ENCODE data around the gene IFI44L.

IFI44L gene

DNA sequence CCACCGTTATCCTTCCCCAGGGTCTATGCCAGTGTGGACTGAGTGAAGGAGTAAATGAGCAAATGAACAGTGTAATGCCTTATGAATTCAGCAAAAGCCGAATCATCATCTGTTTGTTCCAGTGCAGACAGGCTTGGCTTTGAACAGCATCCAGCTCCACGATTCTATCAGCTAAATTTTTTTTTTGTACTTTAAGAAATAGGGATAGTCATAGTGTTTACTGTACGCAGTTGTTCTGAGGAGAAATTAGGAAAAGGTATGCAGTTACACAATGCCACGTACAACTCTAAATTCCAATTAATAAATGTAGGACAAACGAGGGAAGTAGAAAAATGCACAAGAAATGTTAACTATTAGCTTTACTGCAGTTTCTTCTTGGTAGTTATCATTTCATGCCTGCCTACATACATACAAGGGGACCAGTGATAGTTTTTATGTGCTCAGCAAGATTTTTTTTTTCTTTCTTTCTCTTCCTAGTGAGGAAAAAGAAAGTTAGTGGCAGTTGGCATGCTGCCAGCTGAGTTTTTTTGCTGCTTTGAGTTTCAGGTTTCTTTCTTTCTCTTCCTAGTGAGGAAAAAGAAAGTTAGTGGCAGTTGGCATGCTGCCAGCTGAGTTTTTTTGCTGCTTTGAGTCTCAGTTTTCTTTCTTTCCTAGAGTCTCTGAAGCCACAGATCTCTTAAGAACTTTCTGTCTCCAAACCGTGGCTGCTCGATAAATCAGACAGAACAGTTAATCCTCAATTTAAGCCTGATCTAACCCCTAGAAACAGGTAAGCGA lies at the start of gene IFI44L:
IFI44L (plus strand) TSS at position 646 of the 777 bp plus-strand sequence. CDS start 7,468 bp downstream, outside the sequence.
- no peak for DNase-seq

DNA sequence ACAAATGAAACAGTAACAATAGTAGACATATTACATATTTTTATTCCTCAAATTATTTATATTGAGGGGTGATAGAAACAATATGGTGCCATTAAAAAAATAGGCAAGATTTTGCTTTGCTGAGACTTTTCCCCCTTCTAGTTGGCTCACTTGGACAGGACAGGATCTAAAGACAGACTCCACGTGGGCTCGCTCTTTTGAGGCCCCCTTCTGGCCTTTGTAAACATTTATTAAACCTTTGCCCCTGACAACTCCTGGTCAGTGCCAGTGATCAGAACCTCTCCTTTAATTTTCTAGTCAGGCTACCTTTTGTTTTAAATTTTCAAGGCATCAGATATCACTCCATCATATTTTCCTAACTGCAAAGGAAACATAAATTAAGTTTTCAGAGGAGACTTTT lies 49.7 kb upstream of the IFI44L start:
- DNase-seq = no peak

DNA sequence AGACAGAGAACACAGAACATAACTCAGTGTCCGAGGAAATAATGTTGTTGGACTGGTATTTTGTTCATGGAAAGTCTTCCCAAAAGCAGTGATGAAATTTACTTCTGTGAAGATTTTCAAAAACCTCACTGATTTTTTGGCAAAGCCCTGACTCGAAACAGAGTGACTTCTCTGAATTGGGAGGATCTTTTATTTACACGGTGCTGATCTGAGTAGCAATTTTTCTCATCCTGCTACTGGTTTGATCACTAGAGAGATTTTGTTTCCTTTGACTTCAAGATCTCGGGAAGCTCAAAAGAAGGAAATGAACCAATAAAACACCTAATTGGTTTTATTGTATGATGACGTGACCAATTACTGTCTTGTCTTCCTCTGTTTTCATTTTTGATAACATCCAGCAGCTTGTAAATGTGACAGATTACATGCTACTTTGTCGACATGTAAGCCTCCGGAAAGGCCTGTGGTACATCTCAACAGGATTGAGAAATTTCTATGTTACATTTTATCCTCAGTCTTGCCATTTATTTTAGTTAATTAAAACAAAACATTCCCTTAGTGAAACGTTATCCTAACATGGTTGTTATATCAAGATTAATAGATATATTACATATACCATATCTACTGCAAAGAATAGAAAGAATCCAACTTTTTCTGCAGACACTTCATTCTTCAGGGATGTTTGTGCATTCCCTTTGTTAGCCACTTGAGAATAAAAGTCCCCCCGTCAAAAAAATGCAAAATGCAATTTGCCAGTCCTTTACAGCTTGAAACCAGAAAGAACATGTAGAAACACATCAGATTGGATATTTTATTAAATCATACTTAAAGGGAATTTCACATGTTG lies 42.8 kb upstream of the IFI44L start:
- no peak for DNase-seq

DNA sequence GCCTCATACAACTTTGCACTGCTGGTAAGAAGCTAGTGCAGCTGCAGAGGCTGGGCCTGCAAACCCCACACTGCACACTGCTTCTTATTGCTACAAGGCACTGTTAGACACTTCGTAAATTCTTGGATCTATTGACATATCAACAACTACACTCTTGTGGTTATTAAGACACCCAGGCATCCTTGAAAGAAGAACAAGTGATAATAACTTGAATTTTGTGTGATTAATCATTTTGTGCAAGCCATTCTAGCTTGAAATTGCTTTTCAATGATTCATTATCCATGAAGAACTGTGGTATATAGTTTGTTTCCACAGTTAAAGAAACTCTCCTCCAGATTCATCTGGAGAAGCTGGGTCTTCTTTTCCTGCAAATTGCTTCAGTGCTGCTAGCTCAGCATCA lies 33.7 kb upstream of the IFI44L start:
- no peak for DNase-seq

DNA sequence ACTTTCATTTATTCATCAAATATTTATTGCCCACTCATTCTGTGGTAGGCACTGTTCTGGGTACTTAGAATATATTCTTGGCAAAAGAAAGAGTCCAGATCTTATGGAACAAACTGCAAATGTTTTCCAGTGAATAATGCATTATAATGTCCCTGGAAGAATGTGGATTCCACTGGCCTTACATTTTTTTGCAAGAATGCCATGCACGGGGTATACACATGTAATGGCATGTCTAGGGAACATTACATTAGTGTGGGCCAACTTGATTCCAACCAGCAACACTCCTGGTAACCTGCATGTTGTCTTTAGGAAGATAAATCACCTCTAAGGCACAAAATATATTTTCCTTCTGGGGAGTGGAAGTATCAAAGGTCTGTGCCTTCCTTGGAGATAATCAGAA lies 33.0 kb upstream of the IFI44L start:
- no peak for DNase-seq

DNA sequence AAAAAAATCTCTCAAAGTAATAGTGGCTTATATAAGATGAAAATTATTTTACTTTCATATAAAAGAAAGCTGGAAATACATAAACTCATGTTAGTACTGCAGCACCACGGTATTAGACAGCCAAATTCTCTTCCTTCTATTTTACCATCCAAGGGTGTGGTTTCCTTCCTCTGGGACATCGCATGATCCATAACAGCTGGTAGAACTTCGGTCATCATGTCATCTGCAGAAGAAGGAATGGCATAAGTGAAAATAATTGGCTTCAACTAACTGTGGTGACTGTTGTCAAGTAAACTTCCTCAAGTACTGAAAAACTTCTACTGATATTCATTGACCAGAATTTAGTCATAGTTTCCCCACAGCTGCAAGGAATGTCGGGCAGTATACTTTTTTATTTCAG lies 28.3 kb upstream of the IFI44L start:
- DNase-seq = no peak

DNA sequence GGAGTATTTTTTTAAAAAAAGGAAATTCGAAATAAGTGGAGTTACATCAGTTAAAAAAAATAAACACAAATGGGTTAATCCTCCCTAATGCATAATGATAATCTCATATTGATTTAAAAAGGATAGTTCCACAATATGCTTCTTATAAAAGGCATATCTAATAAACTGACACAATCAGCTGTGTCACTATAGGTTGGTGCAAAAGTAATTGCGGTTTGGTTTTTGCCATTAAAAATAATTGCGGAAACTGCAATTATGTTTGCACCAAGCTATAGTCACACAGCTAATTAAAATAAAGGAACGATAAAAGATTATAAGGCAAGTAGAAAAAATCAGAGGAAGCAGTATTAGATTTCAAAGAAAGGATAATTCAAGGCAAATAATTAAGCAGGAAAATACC lies 21.0 kb upstream of the IFI44L start:
- no peak for DNase-seq

DNA sequence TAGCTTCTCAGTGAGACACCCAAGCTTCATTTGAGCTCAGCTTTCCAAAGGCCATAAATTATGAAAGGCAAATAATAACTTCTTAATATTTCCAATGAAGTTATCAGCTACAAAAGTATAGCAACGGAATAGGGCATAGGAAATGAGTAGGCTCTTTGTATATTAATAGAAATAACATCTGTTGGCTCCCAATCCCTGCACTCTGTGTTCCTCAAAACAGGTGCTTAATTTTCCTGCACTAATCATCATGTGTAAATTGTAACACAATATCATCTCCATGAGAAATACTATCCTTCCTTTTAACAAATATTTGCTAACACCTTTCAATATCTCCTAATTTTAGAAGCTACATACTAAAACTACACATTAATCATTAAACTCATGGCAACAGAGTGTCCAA lies 19.2 kb upstream of the IFI44L start:
- no peak for DNase-seq

DNA sequence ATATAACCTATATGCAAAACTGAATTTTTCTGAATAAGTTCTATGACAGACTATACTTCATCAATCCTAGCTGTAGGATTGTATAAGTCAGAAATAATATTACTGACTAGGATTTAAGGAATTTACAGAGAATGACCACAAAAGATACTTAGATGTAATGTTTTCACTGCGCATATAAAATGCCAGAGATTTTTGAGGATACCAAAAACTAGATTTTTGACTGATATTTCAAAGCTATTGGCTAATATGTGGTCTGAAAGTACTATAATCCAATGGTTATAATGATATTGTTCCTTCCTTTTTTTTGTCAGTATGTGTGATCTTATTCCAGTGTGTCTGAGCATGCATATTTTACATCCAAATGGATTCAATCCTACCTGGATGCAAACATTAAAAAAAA lies 17.0 kb upstream of the IFI44L start:
- DNase-seq = no peak

DNA sequence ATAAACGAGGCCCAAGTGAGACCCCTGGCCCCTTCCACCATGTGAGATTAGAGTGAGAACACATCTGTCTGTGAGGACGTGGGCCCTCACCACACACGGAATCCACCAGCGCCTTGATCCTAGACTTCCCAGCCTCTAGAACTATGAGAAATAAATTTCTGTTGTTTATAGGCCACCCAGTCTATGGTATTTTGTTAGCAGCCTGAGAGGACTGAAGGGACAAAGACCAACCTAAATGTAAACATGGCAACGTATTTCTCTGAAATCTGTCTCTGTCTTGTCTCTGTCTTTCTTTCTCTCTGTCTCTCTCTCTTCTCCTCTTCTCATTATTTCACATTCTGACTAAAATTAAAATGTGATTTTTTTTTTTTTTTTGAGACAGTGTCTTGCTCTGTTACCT lies 15.6 kb upstream of the IFI44L start:
- DNase-seq = no peak

DNA sequence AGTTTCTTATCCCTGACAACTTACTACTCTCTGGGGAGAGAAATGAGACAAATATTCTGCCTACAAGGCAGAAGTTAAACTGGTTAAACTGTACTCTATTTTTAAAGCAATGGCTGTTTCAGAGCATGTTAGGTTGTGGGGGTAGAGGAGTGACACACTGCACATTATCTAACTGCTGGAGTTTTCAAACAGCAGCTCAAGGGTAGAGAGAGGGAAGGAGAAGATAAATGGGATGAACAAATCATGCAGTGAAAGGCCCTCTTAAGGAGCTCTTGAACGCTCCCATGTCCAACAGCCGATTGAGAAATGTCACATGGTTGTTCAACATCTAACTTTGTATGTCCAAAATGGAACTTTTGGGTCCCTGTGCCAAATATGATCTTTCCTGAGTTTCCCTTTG lies 14.0 kb upstream of the IFI44L start:
- DNase-seq = no peak

DNA sequence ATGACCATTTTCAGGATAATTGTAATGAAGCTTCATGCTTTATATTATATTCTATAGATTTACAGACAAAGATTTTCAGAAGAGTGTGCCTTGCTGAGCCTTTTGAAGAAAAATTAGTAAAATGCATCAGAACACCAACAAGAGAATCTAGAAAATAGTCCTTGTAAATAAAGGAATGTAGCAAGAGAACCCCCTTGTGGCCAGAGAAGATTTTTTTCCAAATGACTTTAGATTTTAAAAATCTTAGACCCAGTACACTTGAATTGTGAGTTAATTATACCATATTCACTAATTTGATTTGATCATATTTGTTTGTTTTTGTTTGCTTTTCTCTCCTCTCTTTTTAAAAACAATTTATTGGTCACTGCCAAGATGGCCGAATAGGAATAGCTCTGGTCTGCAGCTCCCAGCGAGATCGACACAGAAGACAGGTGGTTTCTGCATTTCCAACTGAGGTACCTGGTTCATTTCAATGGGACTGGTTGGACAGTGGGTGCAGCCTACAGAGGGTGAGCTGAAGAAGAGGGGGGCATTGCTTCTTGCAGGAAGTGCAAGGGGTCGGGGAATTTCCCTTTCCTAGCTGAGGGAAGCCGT lies 12.8 kb upstream of the IFI44L start:
- DNase-seq = peak in 1 of 2 experiments; percentile 0

DNA sequence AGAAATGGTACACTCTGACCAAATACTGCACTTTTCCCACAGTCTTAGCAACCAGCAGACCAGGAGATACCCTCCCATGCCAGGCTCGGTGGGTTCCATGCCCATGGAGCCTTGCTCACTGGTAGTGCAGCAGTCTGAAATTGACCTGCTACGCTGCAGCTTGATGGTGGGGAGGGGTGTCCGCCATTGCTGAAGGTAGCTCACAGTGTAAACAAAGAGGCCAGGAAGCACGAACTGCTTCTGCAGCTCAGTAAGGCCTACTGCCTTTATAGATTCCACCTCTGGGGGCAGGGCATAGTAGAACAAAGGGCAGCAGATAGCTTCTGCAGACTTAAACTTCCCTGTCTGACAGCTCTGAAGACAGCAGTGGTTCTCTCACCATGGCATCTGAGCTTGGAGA lies 12.3 kb upstream of the IFI44L start:
- DNase-seq = peak in 1 of 2 experiments; percentile 5

DNA sequence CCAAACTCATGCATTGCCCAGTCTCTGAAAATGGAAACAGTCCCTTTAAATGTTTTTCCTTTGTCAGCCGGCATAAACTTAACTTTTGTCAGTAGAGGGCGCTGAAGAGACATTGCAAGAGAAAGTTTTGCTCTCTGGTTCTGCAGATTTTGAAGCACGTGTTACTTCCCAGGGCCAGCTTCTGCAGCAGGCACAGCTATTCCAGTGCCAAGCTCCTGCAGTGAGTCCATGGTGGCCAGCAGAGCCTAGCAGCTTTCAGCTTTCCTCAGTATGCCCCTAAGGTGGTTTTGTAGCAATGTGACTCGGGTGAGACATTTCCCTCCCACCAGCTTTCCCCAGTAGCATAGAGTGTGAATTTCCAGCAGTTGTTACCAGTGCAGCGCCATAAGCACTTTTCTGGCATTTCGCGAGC lies 2.6 kb upstream of the IFI44L start:
- peak; percentile 58 to 83 for DNase-seq

DNA sequence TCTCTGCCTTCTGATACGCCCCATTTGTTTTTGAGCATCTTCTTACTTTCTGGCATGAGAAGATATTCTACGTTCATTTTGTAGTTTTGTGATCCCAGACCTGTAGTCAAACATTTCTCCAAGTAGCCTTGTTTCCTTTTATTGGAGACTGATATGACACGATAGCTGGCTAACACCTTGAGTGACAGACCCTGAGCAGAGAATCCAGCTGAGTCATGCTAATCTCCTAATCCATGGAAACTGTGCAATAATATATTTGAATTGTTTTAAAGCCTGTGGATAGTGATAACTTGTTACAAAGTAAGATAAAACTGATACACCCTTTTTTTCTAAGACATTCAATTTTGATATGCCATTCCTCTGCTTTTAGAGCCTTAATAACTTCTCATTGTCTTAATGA lies 1.2 kb upstream of the IFI44L start:
- no peak for DNase-seq

DNA sequence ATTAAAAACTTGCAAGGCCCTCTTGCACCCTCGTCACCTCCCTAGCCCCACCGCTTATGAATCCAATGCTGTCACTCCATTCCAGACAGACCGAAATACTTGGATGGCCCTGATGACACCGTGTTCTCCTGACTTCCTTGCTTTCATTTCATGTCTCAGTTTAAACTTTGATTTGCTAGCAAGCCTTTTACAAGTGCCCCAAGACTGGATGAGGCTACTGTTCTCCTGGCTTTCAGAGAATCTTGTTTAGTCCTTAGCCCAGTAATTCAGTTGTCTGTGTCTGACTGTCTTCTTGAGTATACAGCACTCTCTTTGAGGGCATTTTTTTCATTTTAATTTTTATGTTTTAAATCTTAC lies 824 bp upstream of the IFI44L start:
- DNase-seq = no peak

DNA sequence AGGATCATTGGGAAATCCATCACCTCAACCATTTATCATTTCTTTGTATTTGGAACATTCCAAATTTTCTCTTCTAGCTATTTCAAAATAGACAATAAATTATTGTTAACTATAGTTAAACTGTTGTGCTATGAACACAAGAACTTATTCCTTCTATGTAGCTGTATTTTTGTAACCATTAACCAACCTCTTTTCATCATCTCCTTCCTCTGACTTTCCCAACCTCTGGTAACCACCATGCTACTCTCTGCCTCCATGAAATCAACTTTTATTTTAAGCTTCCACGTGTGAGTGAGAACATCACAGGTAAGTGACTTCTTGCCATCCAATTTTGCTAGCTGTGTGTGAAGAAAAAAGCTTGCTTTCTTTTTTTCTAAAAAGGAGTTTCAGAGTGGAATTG lies 418 bp downstream of the IFI44L start:
- no peak for DNase-seq

DNA sequence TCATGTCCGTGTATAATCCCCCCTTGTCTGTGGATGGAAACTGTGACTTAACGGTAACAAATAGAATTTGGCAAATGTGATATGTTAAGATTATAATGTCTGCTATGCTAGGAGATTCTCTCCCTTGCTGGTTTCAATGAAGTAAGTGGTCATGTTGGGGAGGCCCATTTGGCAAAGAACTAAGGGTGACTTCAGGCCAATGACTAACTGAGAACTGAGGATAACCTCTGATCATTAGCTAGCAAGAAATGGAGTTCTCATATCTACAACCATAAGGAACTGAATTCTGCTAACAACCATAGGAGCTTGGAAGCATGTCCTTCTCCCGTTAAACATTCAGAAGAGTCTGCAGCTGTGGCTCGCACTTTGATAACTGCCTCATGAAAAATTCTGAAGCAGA lies 2.3 kb downstream of the IFI44L start:
- DNase-seq = no peak

DNA sequence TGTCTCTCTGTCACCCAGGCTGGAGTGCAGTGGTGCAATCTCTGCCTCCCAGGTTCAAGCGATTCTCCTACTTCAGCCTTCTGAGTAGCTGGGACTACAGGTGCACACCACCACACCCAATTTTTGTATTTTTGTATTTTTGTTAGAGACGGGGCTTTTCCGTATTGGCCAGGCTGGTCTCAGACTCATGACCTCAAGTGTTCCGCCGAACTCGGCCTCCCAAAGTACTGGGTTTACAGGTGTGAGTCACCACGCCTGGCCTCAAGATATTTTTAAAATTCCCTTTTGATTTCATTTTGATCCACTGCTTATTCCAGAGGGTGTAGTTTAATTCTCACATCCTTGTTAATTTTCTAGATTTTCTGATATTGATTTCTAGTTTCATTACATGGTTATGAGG lies 3.8 kb downstream of the IFI44L start:
- DNase-seq = no peak

DNA sequence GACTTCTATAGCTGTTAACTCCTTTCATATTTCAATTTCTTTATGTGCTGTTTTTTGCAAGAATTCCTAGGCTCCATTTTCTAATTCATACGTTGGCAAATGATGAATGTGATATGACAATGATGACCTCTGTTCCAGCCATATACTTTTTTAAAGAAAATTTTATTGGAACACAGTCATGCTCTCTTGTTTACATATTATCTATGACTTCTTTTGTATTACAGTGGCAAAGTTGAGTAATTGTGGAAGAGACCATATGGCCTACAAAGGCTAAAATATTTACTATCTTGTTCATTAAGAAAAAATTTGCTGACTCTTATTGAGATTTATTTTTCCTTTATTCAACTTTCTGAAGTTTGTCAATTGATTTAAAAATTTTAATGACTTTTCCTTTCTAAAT lies 7.1 kb downstream of the IFI44L start:
- DNase-seq = no peak

DNA sequence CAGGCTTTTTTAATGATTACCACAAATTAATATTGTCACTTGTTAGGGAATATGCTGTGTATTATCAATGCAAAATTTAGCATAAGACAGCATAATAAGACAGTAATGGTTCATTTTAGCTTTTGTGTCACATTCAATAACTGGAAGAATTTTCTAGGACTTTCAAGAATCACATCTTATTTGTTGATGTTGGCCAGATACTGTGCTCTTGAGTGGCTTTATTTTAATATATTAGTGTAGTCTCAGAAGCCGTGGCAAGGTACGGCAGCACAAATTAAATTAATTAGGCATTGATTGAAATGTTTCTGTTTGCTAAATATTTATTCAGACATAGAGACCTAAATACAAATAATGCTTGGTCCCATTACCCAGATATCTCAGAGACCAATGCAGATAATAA lies 10.4 kb downstream of the IFI44L start:
- DNase-seq = no peak

DNA sequence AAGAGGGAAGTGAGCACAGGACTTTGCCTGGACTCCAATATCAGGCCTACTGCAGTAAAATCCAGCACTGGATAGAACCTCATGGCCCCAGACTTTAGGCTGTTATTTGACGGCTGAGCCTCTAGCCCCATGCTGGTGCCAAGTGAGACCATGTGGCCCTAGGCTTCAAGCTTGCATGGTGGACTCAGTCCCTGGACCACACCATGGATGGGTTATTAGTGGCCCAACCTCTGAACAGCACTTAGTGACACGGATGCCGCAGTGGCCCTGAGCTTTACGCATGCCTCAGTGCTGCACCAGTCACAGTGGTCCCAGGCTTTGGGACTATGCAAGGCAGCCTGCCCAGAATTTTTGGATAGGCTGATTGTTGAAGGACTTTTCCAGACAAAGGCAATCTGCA lies 13.0 kb downstream of the IFI44L start:
- DNase-seq = no peak

DNA sequence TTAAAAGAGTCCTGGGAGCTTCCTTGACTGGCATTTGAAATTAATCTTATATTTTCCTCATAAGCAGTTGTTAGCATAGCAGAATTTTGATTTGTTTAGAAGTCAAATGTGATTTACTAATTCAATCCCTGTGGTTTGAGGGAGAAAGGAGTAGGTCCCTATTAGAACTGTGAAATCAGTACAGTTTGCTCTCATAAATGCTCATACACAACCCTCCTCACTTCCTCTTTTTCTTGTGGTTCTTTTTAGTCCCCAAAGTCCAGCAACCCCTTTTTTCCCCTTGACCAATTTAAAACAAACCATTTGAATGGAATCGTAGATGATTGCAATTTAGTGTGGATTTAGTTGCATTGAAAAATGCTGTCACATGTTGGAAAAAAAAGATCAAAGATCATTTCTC lies 20.2 kb downstream of the IFI44L start:
- DNase-seq = no peak

DNA sequence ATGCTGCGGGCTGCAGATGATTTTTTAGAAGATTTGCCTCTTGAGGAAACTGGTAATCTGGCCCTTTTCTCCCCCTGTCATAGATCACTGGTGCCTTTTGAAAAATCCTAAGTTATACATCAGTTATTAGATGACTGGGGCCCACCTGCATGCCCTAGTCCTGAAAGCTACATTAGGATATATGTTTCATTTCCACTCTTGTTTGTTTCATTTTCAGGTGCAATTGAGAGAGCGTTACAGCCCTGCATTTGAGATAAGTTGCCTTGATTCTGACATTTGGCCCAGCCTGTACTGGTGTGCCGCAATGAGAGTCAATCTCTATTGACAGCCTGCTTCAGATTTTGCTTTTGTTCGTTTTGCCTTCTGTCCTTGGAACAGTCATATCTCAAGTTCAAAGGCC lies 21.3 kb downstream of the IFI44L start:
- DNase-seq = no peak

Data from SHP77 (cell line).